ENCODE data around the gene DCUN1D5.

GRCh38 chr11:103114836-103115235 is 22.9 kb upstream of the DCUN1D5 start:
- no peak for TF ChIP-seq POLR2AphosphoS5 (IDR thresholded peaks at IDR 0.05; ENCODE audit: low read depth, low read length)
- TF ChIP-seq, protein P1, sequence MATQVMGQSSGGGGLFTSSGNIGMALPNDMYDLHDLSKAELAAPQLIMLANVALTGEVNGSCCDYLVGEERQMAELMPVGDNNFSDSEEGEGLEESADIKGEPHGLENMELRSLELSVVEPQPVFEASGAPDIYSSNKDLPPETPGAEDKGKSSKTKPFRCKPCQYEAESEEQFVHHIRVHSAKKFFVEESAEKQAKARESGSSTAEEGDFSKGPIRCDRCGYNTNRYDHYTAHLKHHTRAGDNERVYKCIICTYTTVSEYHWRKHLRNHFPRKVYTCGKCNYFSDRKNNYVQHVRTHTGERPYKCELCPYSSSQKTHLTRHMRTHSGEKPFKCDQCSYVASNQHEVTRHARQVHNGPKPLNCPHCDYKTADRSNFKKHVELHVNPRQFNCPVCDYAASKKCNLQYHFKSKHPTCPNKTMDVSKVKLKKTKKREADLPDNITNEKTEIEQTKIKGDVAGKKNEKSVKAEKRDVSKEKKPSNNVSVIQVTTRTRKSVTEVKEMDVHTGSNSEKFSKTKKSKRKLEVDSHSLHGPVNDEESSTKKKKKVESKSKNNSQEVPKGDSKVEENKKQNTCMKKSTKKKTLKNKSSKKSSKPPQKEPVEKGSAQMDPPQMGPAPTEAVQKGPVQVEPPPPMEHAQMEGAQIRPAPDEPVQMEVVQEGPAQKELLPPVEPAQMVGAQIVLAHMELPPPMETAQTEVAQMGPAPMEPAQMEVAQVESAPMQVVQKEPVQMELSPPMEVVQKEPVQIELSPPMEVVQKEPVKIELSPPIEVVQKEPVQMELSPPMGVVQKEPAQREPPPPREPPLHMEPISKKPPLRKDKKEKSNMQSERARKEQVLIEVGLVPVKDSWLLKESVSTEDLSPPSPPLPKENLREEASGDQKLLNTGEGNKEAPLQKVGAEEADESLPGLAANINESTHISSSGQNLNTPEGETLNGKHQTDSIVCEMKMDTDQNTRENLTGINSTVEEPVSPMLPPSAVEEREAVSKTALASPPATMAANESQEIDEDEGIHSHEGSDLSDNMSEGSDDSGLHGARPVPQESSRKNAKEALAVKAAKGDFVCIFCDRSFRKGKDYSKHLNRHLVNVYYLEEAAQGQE (IDR thresholded peaks at IDR 0.05; ENCODE audit: insufficient read depth in 1 of 2, low read depth in 2 of 2, low read length in 2 of 2) = no peak
- no peak for TF ChIP-seq SIN3A (IDR thresholded peaks at IDR 0.05; ENCODE audit: borderline replicate concordance, insufficient read depth, low read length)

All from PFSK-1 (cell line).